ENCODE data around the gene CDKL1.

- TF ChIP-seq TCF12 (IDR thresholded peaks at IDR 0.05; ENCODE audit: low read depth) (no peak), MAX (IDR thresholded peaks at IDR 0.05) (no peak)
Measured at GRCh38 chr14:50357753-50358395, 38.8 kb downstream of the CDKL1 start.
